Hematopoietic multipotent progenitor cell (in vitro differentiated cells): ENCODE data around the gene ZBTB44. TPM values are rescaled to one million over a fixed set of nuclear protein-coding genes. Genes with fewer than 3 reads are reported as not detected.
"Not testable (repeated sequence)": the region's sequence is repeated elsewhere in the genome, so short reads cannot be mapped to it uniquely, and the experiment has no call there.

Experiments
- DNase-seq, 3 donors: peaks; one replicate each; pipeline ENCODE4 v3.0.0-alpha.2; 2011 to 2015; ENCODE audit warnings: low read depth in 2 of 3, low spot score in 2 of 3
- total RNA-seq: library from RNA; depleted of rRNA; stranded (reverse); fragments of >200 nt; gene quantifications from one replicate; pipeline ENCODE4 v1.2.3, GENCODE V29; 2012

Gene ZBTB44
- total RNA-seq, 1 donor, result 62.5 TPM

DNA sequence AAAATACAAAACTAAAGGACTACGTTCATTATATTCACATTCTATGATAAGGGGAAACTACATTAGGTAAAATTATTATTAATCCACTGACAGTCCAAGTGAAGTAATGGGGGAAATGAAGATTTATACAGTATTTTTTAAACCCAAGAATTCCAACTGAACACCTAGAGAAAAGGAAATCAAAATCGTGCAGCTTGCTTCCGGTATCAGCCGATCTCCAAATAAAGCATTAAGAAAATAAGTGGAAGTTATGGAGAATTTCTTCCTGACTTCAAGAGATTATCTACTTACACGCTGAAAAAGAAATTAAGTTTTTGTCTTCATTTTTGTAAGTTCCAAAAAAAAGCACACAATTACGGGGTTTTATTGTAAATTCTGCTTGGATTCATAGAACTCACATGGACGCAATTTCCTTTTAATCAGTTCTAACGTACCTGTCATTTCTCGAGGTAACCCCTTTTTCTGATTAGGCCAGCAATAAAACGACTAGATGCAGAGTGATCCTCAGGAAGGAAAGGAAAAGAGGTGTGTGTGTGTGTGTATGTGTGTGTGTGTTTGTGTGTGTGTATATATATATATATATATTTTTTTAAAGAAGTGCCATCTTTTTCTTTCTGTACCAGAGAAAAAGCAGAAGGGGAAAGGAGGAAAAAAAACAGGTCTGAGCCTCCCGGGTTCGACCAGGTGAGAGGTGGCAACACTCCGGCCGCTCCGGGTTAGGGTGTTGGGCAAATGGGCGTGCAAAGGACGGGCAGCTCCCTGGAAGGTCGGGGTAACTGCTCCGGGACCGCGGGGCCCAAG lies 1.1 kb downstream of the ZBTB44 start:
- peak in 2 of 3 donors; percentile 9 to 26 for DNase-seq

GRCh38 chr11:130312046-130312445 lies 2.7 kb downstream of the ZBTB44 start:
- no peak for DNase-seq

GRCh38 chr11:130310622-130311021 lies 4.1 kb downstream of the ZBTB44 start:
- DNase-seq, result no peak

DNA sequence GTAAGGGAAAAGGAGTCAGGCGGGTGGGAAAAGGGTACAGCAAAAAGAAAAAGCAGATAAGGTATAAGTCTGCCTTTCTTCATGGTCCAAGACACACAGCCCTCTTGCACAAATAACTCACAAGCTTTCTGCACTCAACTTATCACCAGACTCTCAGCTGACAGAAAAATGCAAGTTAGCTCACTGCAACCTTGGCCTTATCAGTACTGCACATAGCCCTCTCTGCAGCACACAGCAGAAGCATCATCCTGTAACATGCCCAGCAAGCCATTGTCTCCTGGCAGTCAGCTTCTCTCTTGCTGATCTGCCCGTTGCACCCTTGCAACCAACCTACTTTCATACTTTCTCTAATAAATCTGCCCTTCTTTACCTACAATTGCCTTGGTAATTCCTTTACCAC lies 5.8 kb downstream of the ZBTB44 start:
- no peak for DNase-seq

DNA sequence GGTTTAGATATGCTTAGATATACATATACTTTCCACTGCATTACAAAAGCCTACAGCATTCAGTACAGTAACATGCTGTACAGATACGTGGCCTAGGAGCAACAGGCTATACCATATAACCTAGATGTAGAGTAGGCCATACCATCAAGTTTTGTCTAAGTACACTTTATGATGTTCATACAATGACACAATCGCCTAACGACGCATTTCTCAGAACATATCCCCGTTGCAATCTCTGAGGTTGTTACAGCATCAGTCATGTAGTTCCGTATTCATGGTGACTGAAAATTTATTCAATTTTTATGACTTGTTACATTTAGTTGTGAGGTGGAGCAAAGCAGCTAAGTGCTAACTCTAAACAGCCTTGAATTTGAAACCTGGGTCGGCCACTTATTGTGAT lies 6.7 kb downstream of the ZBTB44 start:
- DNase-seq, result no peak

GRCh38 chr11:130304651-130305050 lies 10.1 kb downstream of the ZBTB44 start:
- DNase-seq, result no peak

GRCh38 chr11:130301002-130301401 lies 13.7 kb downstream of the ZBTB44 start:
- no peak for DNase-seq

DNA sequence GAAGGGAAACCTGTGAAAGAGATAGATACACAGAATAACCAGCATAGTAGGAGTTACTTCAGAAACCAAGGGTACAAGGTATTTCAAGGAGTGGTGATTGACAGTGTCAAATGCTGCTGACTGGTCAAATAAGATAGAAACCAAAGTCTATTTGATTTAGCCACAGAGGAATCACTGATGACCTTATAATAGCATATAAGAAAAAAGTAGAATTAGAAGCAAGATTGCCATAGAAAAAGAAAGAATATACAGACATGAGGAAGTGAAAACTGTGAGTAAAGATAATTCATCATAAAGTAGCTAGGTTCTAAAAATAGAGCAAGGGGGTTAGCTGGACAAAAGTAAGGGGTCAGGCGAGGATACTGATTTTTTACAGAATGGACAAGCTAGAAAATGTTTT lies 14.2 kb downstream of the ZBTB44 start:
- DNase-seq, result no peak

DNA sequence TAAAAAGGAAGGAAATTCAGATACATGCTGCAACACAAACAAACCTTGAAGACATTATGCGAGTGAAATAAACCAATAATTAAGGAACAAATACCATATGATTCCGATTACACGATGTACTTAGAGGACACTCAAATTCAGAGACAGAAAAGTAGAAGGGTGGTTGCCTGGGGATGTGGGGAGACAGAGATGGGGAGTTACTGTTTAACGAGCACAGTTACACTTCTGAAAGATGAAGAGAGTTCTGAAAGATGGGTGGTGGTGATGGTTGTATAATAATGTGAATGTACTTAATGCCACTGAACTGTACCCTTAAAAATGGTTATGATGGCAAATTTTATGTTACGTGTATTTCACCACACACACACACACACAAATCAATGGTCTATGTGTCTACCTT lies 14.7 kb downstream of the ZBTB44 start:
- no peak for DNase-seq

DNA sequence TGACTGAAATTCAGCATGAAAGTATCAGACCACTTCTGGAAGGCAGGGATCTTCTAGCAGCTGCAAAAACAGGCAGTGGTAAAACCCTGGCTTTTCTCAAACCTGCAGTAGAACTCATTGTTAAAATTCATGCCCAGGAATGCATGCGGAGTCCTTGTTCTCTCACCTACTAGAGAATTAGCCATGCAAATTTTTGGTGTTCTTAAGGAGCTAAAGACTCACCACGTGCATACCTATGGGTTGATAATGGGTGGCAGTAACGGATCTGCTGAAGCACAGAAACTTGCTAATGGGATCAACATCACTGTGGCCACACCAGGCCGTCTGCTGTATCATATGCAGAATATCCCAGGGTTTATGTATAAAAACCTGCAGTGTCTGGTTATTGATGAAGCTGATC lies 19.1 kb downstream of the ZBTB44 start:
- no peak for DNase-seq

DNA sequence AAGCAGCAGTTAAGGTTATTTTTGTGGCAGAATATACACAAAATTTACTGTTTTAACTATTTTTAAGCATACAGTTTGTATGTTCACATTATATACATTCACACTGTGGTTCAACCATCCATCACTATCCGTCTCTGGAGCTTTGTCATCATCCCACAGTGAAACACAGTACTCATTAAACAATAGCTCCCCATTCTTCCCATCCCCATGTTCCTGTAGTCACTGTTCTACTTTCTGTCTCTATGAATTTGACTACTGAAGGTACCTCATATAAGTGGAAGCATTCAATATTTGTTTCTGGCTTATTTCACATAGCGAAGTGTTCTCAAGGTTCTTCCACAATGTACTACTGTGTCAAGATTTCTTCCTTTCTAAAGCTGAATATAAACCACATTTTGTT lies 32.6 kb downstream of the ZBTB44 start:
- DNase-seq, result no peak

DNA sequence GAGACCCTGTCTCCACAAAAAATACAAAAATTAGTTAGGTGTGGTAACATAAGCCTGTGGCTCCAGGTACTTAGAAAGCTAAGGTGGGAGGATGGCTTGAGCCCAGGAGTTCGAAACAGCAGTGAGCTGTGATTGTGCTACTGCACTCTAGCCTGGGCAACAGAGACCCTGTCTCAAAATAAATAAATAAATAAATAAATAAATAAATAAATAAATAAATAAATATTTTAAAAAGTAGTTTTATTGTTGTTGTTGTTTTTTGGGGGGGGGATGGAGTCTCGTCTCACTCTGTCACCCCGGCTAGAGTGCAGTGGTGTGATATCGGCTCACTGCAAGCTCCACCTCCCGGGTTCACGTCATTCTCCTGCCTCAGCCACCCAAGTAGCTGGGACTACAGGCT lies 33.4 kb downstream of the ZBTB44 start:
- not testable (repeated sequence) for DNase-seq

DNA sequence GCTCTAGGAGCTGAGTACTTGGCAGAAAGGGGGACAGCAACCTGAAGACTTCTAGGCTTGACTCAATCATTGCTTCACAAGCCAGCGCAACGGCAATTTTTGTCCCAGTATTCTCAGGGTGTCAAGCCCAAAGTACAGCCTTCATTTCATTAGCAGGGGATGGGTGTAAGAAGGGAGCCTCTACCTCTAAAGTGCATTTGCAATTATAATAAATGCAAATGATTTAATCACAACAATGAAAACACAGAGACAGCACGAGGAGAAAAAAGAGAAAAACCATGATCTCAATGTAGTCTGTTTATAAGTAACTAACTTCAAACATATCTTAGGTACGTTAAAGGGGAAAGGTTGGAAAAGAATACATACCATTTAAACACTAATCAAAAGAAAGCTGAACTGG lies 34.7 kb downstream of the ZBTB44 start:
- DNase-seq, result no peak

DNA sequence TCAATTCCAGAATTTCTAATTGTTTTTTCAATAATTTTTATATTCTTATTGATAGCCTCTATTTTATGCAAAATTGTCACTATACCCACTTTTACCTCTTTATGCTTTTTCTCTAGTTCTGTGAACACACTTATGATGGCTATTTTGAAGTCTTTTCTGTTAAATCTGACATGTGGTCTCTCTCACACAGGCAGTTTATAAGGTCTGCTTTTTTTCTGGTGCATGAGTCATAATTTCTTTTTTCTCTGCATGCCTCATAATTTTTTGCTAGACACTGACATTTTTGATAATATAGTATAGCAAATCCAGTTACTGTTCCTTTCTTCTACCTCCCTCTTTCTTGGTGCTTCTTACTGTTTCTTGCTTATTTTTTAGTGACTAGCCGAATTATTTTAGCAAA lies 36.0 kb downstream of the ZBTB44 start:
- DNase-seq, result no peak

GRCh38 chr11:130278151-130278550 lies 36.6 kb downstream of the ZBTB44 start:
- no peak for DNase-seq

DNA sequence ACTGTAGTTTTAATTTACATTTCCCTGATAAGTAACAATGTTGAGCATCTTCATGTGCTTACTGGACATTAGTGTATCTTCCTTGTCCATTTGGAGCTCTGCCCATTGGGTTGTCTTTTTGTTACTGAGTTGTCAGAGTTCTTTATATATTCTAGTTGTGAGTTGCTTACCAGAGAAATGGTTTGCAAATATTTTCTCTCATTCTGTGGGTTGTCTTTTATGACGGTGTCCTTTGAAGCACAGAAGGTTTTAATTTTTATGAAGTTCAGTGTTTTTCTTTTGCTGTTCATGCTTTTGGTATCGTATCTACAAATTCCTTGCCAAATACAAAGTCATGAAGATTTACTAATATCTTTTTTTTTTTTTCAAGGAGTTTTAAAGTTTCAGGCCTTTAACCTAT lies 42.4 kb downstream of the ZBTB44 start:
- no peak for DNase-seq

DNA sequence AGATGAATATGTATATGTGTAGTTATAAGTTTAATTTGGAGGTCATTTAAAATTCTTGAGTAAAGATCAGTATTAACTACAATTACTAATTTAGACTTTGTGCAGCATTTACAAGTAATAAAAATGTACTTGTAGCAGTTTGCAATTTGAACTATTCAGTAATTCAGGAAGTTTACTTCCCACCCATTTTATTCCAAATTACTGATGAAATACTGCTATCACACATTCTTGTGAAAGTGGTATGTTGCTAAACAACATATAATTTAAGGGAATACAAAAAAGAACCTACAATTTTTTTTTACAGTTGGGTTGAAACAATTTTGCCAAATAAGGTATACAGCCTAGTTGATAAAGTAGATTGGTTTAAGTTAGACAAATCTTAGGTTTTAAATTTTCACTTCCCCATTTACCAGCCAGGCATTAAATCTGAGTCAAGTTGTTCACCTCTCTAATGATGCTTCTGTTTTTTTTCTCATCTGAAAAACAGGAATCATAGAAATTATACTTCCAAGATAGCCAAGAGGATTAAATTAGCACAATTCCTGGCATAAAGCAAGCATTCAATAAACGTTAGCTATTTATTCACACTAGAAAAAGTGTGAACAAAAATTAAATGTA lies 45.3 kb downstream of the ZBTB44 start:
- peak in 1 of 3 donors; percentile 26 for DNase-seq

DNA sequence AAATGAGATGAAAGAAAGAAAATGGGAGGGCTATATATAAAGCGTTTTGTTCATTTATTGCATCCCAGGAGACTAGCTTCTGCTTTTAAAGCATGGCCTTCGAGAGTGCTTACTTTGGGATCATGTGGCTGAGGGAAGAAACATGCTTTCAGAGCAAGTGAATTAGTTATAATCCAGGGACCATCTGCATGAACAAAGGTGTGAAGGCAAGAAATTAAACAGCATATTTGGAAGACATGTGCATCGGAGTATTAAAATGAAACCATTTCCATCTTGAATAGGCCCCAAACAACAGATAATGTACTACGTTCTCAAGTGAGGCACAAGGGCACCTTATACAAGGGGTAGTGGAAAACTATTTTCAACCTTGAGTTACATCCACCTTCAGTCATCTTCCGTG lies 51.4 kb downstream of the ZBTB44 start:
- no peak for DNase-seq

- DNase-seq, result no peak
Measured at GRCh38 chr11:130262424-130262823, 52.3 kb downstream of the ZBTB44 start.

DNA sequence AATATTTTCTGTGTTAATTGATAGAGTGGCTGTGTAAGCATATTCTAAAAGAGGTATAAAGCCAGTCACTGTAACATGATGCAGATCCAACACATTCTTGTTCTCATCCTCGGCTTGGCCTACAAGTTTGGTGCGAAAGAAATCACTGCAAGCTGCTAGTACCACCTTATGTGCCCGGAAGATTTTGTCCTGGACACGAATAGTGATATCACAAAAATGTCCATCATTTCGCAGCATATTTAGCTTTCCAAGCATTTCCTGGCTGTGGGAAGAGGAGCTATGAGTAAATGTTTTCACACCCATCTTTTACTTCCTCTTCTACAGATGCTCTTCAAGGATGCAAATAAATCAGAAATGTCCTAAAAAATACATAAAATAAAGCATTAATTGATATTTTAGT lies 53.1 kb downstream of the ZBTB44 start:
- no peak for DNase-seq

GRCh38 chr11:130260742-130261141 lies 54.0 kb downstream of the ZBTB44 start:
- no peak for DNase-seq

GRCh38 chr11:130260080-130260627 lies 54.6 kb downstream of the ZBTB44 start:
- no peak for DNase-seq
